Left forelimb (tissue), 1 donor: ENCODE measurements around the gene AMDHD1.

Source experiments
- DNase-seq: peaks from one replicate; pipeline ENCODE4 v3.0.0-alpha.2; 2018; ENCODE audit warnings: low spot score

Gene AMDHD1, protein sequence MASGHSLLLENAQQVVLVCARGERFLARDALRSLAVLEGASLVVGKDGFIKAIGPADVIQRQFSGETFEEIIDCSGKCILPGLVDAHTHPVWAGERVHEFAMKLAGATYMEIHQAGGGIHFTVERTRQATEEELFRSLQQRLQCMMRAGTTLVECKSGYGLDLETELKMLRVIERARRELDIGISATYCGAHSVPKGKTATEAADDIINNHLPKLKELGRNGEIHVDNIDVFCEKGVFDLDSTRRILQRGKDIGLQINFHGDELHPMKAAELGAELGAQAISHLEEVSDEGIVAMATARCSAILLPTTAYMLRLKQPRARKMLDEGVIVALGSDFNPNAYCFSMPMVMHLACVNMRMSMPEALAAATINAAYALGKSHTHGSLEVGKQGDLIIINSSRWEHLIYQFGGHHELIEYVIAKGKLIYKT

DNA sequence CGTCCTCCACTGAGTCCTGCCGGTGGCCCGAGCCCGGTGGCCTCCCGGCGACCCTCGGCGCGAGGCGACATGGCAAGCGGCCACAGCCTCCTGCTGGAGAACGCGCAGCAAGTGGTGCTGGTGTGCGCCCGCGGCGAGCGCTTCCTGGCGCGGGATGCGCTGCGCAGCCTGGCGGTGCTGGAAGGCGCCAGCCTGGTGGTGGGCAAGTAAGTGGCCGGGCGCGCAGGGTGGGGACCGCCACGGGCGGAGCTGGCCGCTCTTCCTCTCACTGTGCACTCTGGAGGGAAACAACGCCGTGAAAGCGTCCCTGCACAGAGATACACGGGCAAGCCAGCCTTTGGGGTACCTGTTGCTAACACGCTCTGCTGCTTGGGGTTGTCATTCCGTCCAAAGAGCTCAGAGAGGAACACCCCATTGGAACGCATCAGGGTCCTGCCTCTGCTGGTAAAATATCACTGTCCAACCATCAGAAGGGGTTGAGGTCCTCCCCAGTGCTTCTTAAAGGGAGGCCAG, at the start of gene AMDHD1:
Gene AMDHD1 (plus strand): TSS at position 2 of the 513 bp plus-strand sequence. CDS start 68 bp downstream, at position 70.
- peak; percentile 76 for DNase-seq

DNA sequence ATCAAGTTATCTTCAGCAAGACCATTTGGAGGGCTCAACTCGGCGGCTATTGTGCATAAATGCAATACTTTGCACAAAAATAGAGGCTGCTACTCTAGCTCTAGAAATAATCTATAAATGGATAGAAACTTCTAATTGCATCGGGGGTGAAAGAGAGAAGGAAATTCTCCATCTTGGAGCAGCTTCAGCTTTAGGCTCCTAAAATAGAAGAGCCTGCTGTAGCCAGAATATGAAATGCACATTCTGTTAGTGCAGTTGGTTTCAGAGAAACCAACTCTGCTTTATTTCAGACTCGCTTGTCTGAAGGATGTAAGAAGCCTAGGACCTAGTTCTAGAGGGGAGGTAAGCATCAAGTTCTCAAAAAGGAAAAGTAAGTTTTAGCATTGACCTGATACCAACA, 46.3 kb upstream of the AMDHD1 start:
- DNase-seq: no peak

DNA sequence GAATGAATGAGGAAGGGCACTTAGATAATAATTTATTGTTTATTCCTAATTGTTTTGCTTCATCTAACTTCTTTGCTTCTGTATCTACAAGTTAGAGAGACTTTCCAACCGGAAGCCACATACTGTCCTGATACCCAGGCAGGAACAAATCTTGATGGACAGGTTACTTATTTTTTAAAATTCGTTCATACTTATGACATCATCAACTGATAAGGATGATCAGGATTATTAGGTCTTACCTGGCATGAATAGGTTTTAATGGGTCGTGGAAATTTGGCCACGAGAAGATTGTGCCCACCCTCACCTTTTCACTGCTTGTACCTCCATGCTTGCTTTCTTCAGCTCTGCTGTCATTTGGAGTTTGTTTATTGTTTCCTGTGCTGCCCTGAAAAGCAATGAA, 45.0 kb upstream of the AMDHD1 start:
- DNase-seq: no peak

DNA sequence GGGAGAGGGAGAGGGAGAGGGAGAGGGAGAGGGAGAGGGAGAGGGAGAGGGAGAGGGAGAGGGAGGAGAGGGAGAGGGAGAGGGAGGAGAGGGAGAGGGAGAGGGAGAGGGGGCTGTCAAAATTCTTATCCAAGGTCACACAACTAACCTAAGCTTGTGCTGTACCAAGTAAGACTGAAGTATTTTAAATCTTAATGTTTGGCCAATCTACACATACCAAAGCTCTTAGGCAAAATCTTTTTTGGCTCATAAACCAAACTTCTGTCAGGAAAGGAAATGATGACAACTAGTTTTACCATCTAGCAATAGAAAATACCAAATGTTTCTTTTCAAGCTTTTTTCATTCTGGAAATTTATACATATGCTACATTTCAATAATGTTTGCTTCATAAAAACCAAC, 34.6 kb upstream of the AMDHD1 start:
- DNase-seq: no peak

DNA sequence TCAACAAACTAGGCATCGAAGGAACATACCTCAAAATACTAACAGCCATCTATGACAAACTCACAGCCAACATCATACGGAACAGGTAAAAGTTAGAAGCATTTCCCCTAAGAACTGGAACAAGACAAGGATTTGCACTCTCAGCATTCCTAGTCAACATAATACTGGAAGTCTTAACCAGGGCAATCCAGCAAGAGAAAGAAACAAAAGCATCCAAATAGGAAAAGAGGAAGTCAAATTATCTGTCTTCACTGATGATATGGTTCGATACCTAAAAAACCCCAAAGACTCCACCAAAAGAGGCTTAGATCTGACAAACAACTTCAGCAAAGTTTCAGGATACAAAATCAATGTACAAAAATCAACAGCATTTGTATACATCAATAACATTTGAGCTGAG, 33.3 kb upstream of the AMDHD1 start:
- no peak for DNase-seq

DNA sequence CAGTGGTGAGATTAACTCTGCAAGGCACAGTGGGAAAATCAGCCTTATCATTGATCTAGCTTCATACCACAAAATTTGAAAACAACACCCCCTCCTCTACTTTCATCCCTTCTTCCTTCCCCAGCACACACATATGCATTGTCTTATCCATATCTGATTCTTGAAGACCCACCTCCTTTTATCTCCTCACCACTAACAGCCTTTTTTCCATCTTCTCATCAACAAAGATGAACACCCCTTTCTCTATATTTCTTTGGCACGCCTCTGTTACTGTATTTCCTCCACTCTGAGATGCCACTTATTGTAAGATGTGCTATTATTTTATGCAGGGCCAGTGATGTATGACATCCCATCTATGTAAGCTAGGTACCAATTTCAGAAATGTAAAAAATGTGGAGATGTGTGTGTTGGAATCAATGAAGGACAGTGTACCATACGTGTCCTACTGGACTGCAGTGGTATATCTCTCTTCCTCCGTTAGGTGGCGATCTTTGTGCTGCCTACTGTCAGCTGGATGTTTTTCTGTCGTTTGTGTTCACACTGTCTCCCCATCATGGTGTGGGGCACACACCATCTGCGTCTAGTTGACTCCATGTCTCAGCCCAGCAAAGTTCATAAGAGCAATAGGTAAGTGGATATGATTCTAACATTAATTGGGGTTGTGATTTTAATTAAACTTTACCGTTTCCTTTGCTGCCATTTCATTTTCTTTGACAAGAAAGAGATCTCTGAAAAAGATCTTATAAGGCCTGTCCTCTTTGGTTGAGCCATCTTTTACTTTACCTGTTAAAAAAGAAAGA, 24.7 kb upstream of the AMDHD1 start:
- no peak for DNase-seq

DNA sequence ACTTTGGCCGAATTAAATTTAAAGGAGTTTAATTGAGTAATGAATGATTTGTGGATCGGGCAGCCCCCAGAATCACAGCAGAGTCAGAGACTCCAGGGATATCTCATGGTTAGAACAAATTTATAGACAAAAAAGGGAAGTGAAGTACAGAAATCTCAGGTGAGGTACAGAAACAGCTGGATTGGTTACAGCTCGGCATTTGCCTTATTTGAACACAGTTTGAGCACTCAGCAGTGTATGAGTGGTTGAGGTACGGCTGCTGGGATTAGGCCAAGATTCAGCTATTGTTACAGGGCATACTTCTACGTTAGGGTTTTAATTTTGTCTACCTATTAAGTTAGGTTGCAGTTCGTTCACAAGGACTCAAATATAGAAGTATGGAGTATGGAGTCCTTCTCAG, 24.0 kb upstream of the AMDHD1 start:
- DNase-seq: no peak

DNA sequence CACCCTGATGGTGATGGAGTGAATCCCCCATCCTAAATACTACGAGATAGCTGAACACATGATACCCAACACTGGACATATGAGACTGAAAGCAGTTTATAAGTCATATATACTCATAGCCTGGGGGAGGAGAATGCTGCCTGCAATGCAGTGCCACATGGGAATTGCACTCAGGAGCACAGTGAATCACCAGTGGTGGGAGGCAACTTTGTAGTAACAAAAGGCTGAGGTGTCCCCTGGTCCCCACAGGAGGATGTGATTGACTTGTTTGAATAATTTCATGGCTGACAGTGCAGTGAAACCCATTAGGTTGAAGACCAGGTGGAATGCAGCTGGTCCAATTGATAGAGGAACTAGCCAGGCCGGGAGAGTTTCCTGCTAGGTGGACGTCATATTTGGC, 20.9 kb upstream of the AMDHD1 start:
- no peak for DNase-seq

DNA sequence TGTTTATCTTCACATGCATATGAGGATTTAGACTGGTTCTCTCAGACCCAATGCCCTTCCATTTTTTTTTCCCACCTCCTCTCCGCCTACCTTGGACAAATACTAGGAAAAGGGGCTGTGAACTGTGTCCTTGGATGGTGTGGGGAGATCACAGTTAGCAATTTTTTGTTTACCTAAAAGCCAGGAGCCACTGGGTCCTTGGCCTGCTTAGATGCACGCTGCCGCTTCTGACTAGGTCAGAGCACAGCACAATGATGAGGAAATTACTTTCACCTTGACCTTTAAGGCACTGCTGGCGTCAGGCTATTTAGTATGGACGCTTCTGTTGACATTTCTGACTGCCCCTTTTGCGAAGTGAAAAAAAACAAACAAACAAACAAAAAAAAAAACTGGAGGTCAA, 2.6 kb upstream of the AMDHD1 start:
- no peak for DNase-seq

DNA sequence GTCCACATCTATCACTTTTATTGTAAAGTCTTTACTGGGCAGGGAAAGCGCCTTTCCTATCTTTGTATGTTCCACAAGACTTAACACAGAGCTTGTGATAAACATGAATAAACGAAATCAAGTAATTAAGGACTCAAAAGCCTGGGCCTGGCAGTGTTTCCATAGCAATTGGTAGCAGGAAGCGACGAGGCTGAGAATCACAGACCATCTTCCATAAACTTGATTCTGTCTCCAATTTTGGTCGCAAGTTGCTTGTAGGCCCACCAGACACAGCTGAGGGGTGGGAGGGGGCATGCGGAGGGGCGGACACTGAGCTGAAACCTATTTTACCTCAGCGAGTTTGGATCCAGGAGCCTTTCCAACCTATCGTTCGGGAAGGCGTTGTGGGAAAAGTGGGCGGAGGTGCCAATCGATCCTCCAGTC, 1.0 kb upstream of the AMDHD1 start:
- peak; percentile 66 for DNase-seq

DNA sequence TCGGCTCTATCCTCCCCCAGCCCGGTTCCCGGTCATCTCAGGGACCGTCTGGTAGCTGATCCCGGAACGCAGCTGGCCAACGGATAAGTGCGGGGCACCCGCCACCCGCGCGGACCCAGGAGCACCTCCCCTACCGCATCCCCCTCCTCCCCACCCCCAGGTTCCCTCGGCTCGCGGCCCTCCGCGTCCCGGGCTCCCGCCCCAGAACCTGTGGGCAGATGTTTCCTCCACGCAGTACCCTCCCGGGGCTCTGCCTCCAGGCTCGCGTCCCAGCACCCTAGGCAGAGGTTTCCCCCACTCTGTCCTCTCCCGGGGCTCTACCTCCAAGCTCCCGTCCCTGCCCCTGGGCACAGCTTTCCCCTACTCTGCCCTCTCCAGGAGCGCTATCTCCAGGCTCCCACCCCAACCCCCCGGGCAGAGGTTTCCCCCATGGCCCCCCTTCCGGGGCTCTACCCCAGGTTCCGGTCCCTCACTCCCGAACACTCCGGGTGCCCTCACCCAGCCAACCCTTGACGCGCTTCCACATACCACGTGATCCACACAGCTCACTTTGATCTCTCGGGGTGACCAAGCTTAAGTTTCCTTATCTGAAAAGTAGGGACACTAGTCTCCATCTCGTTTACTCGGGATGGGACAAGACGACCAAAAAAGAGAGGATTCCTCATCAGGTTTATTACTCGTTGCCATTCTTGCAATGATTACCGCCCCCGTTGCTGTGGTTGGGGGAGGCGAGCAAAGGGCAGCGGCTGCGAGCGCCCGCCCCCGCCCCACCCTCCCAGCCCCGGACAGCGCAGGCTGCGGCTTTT, 404 bp upstream of the AMDHD1 start, which contains the start of gene CCDC38:
Gene CCDC38 (minus strand): TSS at position 91 of the 806 bp plus-strand sequence. CDS start 6,105 bp downstream, outside the sequence.
- DNase-seq: peak; percentile 77

DNA sequence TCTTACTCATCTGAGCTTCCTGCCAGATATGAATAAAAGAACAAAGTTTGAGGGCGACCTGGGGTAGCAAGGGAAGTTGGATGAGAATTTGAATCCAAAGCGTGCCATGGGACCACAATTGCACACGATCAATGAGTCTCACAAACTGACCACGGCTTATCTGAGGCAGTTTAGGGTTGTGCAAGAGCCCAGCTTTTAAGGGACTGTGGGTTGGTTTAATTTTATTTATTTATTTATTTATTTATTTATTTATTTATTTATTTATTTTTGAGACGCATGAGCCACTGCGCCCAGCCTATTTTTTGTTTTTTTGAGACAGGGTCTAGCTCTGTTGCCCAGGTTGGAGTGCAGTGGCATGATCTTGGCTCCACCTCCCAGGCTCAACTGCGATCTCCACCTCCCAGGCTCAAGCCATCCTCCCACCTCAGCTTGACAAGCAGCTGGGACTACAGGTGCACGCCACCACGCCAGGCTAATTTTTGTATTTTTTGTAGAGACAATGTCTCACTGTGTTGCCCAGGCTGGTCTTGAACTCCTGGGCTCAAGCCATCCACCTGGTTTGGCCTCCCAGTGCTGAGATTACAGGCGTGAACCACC, 1.1 kb downstream of the AMDHD1 start:
- DNase-seq: no peak

DNA sequence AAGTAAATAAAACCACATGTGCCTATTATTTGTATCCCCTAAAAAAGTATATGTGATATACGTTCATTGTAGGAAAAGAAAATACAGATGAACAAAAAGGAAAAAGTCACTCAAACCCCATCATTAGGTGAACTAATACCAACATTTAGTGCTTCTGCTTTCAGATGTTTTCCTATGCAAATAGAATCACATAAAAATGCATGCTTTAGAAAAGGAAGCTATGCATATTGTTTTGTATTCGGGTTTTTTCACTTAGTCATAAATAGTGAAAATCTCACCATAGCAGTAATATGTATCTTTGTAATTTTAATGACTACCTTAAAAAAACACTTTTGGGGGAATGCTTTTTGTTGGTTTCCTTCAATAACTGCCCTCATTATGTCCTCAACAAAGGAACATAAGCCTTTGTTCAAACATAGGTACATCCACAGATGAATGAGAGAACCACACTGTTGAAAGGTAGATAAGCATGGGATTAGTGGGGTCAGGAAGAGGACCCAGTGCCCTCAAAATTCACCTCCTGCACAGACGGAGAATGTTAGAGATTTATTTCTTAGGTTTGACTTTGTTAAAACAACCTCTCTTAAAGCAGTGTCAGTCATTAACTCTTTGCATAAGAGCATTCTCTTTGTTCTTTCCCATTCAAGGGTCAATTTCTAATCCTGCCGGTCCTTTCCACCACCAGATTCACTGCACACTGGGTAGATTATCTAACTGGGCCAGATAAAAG, 6.5 kb downstream of the AMDHD1 start:
- no peak for DNase-seq

DNA sequence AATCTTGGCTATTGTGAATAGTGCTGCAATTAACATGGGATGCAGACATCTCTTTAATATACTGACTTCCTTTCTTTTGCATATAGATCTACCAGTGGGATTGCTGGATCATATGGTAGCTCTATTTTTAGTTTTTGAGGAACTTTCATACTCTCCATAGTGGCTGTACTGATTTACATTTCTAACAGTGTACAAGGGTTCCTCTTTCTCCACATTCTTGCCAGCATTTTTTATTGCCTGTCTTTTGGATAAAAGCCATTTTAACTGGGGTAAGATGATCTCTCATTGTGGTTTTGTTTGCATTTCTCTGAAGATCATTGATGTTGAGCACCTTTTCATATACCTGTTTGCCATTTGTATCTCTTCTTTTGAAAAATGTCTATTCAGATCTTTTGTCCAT, 8.4 kb downstream of the AMDHD1 start:
- no peak for DNase-seq

DNA sequence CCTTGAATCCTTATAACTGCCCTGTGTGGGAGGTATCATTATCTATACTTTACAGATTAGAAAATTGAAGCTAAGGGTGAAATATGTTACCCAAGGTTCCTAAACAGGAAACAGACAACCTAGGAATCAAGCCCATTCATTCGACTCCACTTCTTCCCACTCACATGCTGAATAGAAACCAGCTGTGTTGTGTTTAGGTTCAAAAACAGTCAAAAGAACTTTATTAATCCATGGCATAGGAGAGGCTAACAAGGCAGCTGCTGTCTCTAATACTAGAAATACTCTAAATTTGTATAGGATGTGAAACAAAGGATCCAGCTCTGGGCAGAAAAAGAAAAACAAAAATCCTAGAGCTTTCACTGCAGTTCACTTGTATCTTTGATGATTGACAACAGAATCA, 9.9 kb downstream of the AMDHD1 start:
- DNase-seq: no peak

DNA sequence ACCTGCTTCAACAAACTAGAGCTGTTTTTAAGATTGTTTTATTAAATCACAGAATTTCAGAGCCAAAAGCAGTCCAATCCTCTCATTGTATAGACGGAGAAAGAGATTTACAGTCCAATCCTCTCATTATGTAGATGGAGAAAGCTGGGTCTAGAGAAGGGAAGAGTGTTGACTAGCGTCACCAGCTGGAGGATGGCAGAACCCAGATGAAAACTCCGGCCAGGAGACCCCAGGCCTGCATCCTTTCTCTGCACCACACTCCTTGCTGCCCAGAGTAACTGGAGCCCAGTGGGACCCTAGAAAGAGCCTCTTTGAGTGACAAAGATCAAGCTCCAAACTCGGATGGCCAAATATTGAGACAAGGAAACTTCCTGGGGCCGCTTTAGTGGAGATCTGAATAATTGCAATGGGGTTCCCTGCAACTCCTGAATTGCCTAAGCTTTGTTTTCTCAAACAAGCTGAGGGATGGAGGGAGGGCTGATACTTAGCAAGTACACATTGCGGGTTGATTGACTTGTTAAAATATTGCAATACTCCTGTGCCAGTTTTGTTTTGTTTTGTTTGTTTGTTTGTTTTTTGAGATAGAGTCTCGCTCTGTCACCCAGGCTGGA, 12.5 kb downstream of the AMDHD1 start:
- DNase-seq: no peak

DNA sequence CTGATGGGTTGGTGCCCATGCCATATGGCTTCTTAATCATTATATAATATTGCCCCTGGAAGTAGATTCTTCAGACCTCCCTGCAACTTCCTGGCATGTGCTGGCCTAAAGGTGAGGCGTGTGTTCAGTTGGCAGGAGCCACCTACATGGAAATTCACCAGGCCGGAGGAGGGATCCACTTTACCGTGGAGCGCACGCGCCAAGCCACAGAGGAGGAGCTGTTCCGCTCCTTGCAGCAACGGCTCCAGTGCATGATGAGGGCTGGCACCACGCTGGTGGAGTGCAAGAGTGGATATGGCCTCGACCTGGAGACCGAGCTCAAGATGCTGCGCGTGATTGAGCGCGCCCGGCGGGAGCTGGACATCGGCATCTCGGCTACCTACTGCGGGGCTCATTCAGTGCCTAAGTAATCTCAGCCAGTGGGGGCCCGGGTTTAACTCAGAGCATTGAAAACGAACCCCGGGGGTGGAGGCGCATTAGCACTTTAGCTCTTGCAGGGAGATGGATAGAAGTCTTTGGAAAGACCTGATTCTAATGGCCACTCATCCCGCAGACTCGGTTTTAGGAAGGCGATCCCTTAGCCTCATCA, 13.5 kb downstream of the AMDHD1 start:
- no peak for DNase-seq

DNA sequence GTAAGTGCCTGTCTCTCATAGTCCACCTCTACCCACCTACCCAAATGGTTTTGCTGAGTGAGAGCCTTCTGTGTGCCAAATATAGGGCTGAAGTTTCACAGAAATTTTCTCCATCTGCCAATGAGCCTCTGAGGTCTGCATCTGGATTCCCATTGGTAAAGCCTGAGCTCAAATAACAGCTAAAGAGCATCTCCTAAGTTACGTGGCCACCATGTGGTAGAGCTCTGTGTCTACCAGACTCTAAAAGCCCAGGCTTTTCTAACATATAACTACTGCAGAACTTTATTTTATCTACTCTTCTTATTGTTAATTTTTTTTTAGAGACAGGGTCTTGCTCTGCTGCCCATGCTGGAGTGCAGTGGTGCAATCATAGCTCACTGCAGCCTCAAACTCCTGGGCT, 16.0 kb downstream of the AMDHD1 start:
- no peak for DNase-seq

DNA sequence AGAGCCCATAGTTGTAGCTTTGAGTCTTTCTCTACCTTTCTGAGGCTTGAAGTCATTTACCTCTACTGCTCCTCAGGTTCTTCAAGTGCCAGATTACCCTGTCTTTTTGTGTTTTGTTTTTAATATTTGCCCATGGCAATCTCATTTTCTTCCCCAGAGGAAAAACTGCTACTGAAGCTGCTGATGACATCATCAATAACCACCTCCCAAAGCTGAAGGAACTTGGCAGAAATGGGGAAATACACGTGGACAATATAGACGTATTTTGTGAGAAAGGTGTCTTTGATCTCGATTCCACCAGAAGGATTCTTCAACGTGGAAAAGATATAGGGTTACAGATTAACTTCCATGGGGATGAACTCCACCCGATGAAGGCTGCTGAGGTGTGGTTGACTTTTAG, 17.1 kb downstream of the AMDHD1 start:
- DNase-seq: no peak

DNA sequence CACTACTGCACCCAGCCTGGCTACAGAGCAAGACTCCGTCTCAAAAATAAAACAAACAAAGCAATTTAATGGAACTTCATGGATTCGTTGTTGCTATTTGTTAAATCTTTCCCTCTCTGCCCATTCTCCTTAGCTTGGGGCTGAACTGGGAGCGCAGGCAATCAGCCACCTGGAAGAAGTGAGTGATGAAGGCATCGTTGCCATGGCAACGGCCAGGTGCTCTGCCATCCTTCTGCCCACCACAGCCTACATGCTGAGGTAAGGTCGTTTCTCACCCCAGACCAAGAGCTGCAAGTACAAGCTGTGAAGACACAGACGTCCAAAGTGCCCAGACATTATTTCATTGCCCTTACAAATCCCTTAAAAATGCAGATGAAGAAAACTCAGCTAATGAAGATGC, 19.1 kb downstream of the AMDHD1 start:
- DNase-seq: no peak
